ENCODE results near the gene COA5.

The COA5 gene

DNA sequence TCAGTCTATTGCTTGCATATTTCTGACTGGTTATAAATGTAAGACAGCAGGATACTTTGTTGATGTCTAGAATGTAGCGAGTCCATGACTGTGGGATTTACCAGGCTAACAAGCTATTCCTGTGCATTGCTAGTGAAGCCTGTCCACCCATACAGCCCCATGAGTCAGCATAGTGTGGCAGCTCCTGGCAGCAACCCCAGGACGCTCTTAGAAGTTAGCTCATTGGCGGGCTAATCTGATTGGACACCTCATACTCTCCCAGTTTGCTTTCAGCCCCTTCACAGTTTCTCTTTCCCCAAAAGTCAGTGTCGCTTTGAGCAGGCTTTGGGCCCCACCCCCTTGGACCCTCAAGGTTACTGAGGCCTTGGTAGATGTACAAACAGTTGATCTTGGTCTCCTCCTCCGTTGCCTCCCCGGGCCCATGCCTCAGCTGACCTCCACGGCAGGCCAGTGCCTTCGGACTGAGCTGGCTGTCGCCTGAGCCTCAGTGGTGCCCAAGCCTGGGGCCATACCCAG lies 48.0 kb downstream of the COA5 start:
- TF ChIP-seq, protein P1, sequence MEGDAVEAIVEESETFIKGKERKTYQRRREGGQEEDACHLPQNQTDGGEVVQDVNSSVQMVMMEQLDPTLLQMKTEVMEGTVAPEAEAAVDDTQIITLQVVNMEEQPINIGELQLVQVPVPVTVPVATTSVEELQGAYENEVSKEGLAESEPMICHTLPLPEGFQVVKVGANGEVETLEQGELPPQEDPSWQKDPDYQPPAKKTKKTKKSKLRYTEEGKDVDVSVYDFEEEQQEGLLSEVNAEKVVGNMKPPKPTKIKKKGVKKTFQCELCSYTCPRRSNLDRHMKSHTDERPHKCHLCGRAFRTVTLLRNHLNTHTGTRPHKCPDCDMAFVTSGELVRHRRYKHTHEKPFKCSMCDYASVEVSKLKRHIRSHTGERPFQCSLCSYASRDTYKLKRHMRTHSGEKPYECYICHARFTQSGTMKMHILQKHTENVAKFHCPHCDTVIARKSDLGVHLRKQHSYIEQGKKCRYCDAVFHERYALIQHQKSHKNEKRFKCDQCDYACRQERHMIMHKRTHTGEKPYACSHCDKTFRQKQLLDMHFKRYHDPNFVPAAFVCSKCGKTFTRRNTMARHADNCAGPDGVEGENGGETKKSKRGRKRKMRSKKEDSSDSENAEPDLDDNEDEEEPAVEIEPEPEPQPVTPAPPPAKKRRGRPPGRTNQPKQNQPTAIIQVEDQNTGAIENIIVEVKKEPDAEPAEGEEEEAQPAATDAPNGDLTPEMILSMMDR (IDR thresholded peaks at IDR 0.05; ENCODE audit: insufficient read depth, missing control alignments) = no peak
- no peak for FAIRE-seq
- DNase-seq (ENCODE audit: insufficient read length, low spot score) = no peak

DNA sequence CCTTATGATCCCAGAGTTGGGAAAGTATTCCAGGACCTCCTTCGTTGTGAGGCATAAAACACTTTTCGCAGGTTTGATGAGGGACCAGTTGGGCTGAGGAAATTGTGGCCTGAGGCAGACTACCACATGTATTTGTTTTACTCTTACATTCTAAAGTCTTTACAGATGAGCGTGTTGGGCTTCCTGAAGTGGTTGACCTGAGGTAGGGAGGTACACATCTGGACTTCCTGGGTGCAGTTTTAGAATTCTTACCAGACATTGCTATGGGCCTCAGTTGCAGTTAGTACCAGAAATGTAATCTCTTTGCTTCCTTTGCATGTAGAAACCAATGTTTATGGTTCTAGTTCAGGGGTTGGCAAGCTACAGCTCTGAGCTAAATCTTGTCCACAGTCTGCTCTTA lies 48.7 kb downstream of the COA5 start:
- no peak for FAIRE-seq
- DNase-seq (ENCODE audit: insufficient read length, low spot score) = no peak
- TF ChIP-seq, protein P1 (IDR thresholded peaks at IDR 0.05; ENCODE audit: insufficient read depth, missing control alignments) = no peak

DNA sequence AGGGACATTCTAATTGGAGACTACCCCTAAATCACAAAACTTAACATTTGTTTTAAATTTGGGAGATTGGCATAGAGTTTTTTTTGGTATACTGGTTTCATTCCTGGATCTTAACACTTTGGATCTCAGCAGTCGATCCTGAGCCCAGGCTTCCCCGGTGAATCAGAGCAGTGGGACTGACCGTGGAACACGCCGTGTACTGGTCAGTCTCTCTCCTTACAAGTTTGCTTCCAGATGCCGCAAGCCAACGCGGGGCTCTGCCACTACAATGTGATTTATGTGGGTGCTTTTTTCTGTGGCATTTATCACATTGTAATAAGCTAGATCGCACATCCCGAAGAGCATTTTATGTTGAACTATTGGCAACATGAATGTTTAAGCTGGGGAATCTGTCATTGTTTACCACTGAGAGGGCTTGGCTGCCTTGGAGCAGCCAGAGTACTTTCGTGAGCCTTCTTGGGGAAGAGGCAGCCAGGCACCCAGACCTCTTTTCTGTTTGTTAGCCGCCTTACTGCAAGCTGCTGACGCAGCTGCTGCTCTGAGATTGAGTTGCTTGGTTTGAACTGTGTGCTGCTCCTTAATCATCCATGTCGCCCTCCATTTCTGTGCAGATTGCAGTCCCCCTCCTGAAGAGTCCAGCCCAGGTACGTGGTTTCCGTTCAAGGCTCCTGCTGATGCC lies 49.3 kb downstream of the COA5 start:
- FAIRE-seq (no peak), DNase-seq (ENCODE audit: insufficient read length, low spot score) (no peak)
- TF ChIP-seq, protein P1 (IDR thresholded peaks at IDR 0.05; ENCODE audit: insufficient read depth, missing control alignments) = no peak

DNA sequence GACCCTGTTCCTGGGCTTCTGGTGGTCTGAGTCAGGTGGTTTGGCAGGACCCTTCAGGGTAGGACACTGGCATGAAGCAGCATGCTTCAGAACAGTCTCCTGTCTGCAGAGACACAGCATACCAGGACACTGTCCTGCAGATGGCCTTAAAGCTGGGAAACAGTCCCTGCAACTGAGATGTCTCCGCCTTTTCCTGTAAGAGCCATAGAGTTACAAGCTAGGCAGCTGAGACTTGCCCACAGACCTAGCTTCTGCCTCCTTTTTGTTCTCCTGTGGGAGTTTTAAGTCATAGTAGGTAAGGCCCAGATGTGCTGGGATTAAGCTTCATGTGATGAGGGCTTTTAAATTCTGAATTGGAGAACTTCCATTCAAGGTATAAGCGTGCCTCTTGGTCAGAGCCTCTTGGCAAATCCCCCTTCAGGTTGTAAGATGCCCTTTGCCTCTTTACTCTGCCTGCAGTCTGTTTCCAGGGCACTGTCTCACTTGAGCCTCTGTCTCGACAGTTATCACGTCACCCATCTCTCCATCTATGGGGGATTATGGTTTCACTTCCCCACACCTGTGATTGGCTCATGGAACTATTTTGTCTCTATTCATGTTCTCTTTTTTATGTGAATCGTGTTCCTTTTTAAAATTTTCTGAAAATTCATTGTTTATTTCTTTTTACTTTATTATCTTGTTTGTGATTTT lies 51.8 kb downstream of the COA5 start:
- TF ChIP-seq, protein P1 (IDR thresholded peaks at IDR 0.05; ENCODE audit: insufficient read depth, missing control alignments) = no peak
- FAIRE-seq = no peak
- no peak for DNase-seq (ENCODE audit: insufficient read length, low spot score)

DNA sequence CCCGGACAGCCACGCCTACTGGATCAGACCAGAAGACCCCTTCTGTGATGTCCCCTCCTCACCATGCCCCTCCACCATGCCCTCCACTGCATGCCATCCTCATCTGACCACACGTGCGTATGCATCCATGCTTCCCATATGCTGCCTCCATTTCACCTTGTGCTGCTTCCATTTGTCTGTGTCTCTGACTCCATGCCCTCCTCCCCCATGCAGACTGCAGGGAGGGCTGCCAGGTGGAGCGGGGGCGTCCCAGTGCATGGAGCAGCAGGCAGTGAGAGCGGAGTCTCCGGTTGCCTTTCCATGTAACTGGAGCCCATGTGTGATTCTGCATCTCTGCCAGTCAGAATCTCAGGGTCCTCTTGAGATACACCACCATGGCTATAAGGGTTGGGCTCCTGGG lies 52.6 kb downstream of the COA5 start:
- DNase-seq (ENCODE audit: insufficient read length, low spot score) (no peak), FAIRE-seq (no peak)
- TF ChIP-seq, protein P1 (IDR thresholded peaks at IDR 0.05; ENCODE audit: insufficient read depth, missing control alignments) = no peak

DNA sequence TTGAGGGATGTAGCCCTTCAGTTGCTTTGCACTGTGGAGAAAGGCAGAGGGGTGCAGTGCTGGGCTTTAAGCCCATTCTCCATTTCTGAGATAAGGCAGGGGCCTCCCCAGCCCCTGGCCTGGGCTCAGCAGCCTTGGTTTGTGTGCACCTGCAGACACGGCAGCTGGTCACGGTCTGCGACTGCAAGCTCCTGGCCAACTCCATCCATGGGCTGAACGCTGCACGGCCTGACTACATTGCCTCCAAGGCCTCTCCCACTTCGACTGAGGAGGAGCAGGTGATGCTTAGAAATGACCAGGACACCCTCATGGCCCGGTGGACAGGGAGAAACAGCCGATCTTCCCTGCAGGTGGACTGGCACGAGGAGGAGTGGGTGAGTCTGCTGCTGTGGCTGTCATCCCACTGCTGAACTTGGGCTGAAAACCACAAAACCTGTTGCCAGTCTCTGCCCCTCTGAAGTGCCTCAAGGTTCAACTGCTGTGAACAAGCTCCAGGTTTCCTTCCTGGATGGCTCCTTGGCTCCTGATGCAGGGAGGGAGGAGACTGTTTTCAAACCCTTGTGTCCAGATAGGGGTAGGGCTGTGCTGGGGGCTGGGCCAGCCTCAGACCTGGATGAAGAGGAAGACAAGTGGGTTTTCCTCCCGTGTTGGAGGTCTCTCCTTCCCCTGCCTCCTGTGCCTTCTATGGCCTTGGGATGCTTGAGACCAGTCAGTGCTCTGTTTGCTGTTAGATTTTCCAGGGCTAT lies 54.0 kb downstream of the COA5 start:
- DNase-seq (ENCODE audit: insufficient read length, low spot score) = no peak
- no peak for FAIRE-seq
- TF ChIP-seq, protein P1 (IDR thresholded peaks at IDR 0.05; ENCODE audit: insufficient read depth, missing control alignments) = no peak

All from D721Med (cell line).